RKO (cell line): Measurements from ENCODE around the gene LRRC27.

Experiments
- DNase-seq: peaks from one replicate; pipeline ENCODE4 v3.0.0-alpha.2; 2016; ENCODE audit warnings: low spot score

Gene LRRC27

GRCh38 chr10:132301371-132302330 is 30.3 kb upstream of the LRRC27 start:
- DNase-seq = no peak

- DNase-seq = no peak
Observed at GRCh38 chr10:132302421-132303310, 29.3 kb upstream of the LRRC27 start.

GRCh38 chr10:132303361-132304115 is 28.5 kb upstream of the LRRC27 start:
- no peak for DNase-seq

GRCh38 chr10:132304756-132305509 is 27.1 kb upstream of the LRRC27 start:
- no peak for DNase-seq

- no peak for DNase-seq
Observed at GRCh38 chr10:132305654-132306342, 26.2 kb upstream of the LRRC27 start.

- DNase-seq = no peak
Observed at GRCh38 chr10:132306343-132306685, 25.7 kb upstream of the LRRC27 start.

- no peak for DNase-seq
Observed at GRCh38 chr10:132306864-132307751, 24.9 kb upstream of the LRRC27 start.

GRCh38 chr10:132307823-132308586 is 24.0 kb upstream of the LRRC27 start, which contains the start of gene STK32C:
Gene STK32C, minus strand, starts transcription at chr10:132307950. Its CDS starts 117 bp downstream, at chr10:132307833.
- no peak for DNase-seq

GRCh38 chr10:132308587-132309470 is 23.2 kb upstream of the LRRC27 start:
- DNase-seq = no peak

- DNase-seq = no peak
Observed at GRCh38 chr10:132309471-132309865, 22.5 kb upstream of the LRRC27 start.

- DNase-seq = no peak
Observed at GRCh38 chr10:132309879-132310591, 22.0 kb upstream of the LRRC27 start.

GRCh38 chr10:132310701-132311337 is 21.2 kb upstream of the LRRC27 start:
- no peak for DNase-seq

- no peak for DNase-seq
Observed at GRCh38 chr10:132311338-132311939, 20.6 kb upstream of the LRRC27 start.

- DNase-seq = no peak
Observed at GRCh38 chr10:132313305-132313704, 18.7 kb upstream of the LRRC27 start.

- DNase-seq = no peak
Observed at GRCh38 chr10:132313865-132314264, 18.1 kb upstream of the LRRC27 start.

GRCh38 chr10:132314336-132314735 is 17.7 kb upstream of the LRRC27 start:
- no peak for DNase-seq
